CD4-positive, alpha-beta T cell treated with Interleukin-6 at 100 ng/mL for 8 hours (primary cell): ENCODE data around the gene USH2A.

Experiments
- DNase-seq: peaks from one replicate; pipeline ENCODE4 v3.0.0-alpha.2; 2020; ENCODE audit warnings: mixed read lengths, low spot score

The USH2A gene

DNA sequence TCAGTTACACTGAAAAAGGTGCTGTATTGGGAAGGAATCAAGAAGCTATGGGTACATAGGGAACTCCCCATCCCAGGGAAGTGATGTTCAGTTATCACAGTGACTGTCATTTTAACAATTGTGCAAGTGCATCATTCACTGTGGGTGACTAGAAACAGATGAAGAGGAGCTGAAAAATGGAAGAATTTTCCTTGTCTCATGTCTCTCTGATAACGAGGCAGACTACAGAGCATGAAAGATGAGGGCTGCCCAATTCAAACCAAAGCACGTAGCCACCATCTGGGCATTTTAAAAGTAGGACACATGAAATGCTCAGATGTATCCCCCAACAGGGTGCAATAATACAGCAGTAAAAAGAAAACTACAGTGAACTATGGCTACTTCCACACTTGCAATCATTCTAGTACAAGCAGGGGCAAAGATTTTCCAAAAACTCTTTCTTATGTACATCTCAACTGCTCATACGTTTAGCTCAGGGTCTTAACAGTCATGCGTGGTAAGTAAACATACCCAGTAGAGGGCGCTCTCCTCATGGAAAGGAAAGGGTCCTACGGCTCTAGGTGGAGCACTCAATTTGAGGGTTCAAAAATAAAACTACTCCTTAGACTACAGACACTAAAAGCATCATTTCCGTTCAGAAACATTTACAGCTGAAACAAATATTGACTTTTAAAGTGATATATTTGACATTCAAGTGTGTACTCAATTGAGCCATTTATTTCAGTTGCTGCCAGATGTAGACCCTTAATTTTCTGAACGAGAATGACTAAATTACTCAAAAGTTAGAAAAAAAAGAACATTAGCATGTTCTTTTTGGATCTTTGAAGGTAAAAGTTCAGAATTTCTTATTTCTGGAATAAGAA is 713.0 kb downstream of the USH2A start:
- DNase-seq: no peak

DNA sequence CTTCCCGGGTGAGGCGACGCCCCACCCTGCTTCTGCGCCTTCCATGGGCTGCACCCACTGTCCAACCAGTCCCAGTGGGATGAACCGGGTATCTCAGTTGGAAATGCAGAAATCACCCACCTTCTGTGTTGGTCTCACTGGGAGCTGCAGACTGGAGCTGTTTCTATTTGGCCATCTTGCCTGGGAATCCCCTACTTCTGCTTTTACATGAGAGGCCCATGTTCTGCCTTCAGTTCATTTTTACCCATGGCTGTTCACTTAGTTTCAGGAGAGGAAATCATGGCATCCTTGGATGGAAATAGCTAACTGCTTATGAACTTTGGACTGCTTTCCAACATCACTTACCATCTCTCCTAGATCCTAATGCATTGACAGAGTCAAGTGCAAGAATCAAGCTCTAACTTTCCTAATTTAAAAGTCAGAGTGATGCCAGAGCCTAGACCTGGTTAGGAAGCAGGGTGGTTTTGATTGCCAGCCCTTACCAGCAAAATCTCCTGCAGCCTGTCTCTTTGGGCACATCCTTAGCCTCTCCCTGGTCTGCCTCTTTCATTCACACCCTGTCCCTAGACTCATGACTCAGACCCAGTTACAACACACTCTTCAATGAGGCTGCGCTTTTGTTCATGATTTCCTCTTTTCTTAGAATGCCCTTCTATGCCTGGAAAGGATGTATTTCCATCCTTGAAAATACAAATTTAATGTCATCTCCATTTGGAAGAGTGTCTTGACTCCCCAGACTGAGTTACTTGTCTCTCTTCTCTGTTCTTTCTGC is 719.0 kb downstream of the USH2A start:
- DNase-seq: no peak

DNA sequence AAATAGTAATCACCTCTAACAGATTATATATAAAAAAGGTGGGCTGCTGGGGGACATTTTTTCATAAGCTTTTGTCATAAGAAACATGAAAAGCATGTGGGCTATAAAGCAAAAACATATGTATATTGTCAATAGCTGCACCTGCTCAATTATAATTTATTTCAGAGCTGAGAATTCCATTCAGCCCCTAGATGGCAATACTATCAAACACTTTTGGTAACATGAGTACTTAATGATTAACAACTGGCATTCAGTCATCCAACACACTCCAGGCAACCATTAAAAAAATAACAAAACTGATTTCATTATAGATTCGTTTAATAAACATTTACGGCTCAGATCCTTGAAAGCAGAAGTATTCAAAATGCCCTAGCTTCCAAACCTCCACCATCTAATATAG is 741.0 kb downstream of the USH2A start:
- no peak for DNase-seq

DNA sequence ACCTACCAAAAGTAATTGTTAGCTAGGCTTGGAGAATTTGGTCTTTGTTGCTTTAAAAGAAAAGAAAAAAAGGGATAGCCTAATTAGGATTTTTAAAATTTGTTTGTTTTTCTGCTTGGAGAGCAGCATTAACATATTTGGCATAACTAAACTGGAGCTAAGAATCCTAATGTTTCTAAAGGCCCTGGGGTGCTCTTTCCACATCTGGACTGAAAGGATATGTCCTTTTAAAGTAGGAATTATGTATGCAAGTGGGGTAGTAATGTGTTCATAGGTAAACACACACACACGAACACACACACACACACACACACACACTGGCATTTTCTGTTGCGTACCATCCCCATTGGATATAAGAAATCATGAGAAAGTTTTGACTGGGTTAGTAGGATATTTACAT is 742.2 kb downstream of the USH2A start:
- no peak for DNase-seq

DNA sequence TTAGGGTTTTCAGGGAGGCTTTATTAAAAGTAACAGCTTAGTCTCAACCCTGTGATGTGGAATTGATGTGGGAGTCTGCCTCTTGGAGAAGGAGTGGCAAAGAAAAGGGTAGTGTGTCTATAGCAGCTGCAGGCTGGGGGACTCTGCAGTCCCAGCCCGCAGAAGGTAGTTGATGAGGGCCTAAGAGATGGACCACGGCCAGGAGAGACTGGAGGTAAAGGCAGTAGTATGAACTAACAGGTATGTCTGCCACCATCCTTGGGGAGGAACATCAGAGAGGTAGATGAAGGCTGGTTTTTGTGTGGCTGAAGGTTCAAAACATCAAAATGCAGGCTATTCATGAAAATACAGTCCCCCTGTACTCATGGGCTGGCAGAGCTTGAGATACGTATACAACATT is 744.0 kb downstream of the USH2A start:
- no peak for DNase-seq

DNA sequence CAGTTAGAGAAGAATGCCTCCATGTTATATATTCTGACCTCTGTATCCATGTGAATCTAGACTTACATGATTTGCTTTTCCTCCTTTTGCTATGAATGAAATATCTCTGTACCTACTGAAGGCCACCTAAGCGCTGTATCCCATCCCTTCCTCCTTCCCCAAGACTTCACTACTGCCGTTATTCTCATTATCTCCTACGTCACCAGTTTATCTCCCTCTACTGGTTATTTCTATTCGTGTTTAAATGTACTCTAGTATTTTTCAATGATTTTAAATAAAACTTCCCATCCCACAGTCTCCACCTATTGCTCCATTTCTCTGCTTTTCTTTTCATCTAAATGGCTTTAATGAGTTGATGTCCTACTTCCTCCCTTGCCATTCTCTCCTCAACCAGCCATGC is 746.1 kb downstream of the USH2A start:
- DNase-seq: no peak

DNA sequence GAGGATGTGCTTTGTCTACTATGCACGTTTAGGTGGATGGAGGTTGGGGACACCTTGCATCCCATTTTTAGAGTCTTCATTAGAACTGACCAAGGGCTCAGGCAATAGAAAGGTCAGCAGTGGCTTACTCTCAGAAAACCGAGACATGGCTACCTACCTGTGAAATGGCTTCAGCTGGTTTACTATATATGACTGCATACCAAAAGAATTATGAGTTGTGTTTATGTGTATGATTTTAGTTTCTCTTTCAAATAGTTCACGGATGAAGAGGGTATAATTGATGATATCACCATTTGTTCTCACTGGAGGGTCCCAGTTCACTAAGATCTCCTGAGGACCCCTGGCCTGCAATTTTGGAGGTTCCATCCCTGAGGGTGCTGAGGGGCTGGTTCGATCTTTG is 749.3 kb downstream of the USH2A start:
- DNase-seq: no peak

DNA sequence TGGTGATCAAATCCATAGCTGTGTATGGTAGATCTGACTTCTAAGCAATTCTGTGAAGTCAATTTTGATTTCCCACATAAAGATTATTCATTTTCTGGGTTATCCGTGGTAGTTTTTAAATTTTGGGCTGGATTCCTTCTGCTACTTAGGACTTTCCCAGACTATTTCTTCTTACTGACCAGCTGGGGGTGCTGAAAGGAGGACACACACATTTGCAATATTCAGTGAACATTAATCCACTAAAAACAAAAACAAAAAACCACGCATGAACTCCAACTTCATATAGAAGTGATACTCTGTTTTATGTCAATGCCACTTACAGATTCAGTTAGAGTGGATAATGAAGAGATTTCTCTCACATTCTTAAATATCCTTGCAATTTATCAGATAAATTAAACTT is 750.8 kb downstream of the USH2A start:
- DNase-seq: no peak

DNA sequence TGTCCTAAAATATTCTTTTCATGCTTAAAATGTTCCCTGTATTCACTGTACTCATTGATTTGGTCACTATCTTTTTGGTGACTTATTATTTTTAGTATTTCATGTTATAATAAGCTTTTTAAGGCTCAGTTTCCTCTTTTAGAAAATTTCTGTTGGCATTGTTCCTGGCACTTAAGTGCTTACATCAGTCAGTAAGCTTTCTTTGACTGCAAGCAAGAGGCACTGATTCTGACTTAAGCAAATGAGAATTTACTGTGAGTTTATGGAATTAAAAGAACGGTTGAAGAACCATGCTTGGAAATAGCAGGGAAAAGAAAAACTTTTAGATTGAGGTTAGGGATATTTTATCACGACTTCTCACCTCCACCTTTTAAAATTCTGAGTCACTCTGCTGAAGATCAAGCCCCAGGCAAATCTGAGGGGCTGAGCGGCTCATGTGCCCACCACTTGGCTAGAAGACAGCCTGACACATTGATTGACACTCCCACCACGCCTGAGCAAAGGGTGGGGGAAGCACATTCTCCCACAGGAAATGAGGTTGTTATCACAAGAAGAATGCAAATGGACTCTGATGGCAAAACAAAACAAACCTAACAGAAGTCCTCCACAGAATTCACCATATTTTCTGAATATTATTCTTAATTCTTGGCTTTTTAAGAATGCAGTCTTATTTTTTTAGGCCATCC is 753.3 kb downstream of the USH2A start:
- no peak for DNase-seq

DNA sequence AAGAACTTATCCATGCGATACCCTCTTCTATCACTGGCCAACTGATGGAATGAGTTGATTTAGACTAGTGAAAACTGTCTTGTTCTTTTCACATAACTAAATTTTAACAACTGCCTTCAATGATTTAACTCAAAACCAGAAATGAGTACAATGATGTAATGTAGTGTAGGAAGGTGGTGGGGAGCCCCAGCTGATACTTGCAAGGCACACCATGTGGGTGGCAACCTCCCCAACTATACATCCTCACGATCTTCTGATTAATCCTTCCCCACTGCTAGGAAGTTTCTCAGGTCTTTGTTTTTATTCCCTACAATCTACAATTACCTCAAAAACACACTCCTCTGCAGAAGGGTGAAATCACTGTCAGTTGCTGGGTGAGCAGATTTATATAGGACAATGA is 755.5 kb downstream of the USH2A start:
- no peak for DNase-seq

DNA sequence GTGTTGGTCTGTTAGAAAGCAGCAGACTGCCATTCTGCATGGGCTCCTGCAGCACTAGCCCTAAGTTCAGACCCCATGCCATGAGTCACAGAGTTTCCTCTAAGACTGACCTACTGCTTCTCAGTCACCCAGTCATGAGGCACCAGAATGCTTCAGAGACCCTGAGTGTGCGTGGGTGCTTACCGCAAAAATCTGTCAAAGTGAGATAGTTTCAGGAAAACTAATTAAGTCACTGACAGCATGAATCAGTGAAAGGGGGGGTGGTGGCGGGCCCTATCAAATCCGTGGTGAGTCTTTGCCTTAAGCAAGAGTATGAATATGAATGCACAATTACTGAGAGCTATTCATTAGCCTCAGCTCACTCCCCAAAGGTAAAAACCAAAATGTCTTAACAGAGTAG is 758.0 kb downstream of the USH2A start:
- no peak for DNase-seq

DNA sequence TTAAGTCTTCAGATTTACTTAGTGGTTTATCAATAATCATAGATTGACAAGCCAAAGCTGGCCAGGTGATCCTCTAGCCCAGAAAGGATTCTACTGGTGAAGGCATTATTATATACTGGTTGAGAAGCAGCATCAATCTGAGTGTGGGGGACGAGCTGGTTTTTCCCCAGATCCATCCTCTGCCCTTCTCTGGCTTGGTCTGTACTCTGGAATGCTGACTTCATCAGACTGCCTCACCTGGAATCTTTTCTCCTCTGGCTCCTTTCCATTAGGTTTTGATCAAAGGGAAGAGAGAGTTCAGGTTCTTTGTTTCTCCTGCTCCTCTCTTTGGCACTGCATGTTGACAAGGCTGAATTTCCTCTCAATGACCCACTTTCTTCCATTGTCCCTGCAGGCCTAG is 762.2 kb downstream of the USH2A start:
- DNase-seq: no peak

DNA sequence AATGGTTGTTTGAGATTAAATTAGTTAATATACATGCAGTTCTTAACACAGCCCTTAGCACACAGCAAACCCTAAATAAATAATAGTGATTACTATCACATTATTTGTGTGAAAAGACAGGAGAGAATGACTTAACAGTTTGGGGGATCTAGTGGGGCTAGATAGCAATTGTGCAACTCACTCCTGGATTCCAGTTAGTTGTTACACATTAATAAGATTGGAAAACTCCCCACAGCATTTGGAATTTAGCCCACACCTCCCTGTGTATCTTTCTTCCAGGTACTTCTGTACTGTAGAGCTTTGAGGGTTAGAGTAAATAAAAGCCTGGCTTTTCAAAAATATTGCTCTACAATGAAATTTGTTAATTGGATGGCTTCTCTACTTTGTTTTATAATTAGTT is 763.0 kb downstream of the USH2A start:
- no peak for DNase-seq

DNA sequence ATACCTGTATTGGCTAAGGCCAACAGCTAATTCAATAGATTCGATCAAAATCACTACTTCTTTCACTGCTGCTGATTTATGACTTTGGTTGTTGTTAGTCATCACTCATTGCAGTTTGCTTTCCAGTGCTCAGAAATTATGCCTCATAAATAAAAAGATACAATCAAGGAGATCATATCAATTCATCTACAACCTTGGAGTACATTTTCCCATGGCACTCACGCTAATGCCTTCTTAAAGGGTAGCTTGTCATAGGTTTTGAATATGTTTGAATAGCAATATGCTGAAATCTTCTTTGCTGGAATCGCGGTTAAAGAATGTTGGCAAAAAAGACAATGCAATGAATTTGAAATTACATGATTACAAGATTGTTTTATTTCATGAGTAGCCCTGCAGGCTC is 766.2 kb downstream of the USH2A start:
- DNase-seq: no peak

DNA sequence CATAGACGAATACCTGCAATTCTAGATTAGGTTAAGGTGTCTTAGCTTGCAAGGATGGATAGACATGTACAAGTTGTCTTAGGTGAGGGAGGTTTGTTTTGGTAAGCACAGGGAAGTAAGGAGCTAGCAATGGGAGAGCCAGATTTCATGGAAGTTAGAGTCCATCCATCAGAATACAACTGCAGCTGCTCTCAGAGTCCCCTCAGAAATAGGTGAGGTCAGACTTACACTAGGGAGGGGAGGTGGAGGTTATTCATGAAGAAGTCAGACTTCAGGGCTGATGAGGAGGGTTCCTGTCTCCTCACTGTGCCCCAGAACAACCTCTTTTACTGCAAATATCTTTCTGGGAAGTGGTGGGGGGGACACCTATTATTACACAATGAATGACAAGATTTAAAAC is 770.9 kb downstream of the USH2A start:
- no peak for DNase-seq

DNA sequence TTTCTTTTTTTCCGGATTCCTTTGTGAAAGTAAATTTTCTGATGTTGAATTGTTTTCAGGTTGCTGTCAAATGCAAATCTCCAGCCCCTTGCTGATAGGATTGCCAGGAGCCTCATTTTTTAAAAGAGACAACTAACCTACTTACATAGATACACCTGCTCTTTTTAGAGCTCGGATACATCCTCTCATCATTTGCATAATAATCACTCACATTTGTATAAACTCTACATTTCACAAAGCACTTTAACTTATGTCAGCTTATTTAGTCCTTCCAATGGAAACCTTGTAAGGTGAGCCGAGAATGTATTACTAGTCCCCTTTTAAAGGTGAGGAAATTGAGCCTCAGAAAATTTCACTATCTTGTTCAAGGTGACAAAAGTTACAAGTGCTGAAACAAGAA is 771.4 kb downstream of the USH2A start:
- DNase-seq: no peak

DNA sequence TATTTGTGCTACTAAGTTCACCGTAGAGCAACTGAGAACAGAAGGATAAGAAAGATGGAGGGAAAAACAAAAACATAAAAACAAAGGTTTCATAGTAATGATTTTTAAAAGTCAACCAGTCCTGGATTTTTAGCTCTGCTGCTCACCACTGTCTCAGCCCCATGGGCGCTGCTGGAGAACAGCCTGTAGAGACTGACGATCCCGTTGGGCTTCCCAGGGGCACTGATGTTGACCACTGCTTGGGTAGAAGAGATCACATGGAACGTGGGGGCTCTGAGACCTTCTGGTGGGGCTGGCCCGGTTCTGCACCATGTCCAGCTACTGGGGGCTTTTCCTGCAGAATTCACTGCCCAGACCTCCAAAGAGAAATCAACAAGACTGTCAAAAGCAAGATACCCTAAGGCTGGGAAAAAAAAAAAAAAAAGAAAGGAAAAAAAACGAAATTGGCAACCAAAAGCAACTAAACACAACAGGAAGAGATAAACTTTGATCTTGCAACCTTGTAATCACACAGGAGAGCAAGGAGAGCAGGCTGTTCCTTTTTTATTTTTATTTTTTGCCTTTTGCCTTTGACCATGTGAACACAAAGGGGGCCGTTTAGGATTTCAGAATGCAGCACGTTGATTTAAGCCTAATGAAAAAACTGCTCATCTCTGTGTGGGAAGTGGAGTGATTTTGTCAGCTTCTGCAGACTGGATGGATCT is 772.6 kb downstream of the USH2A start:
- DNase-seq: no peak

DNA sequence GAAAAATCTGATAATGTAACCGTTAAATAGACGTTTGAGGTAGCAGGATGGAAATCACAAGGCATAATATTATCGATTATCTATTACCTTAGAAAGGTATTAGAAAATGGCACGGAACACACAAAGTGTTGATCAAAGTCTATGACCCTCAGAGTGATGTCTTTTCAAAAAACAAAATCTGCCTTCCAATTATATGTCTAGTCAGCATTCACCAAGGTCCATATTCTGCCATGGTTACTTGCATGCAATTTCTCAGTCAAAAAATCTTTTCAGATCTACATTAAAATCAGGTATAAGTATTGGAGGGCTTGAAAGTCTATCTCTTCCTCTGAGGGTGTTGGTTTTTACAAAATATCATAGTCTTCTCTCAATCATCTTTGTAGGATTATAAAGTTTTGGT is 774.3 kb downstream of the USH2A start:
- no peak for DNase-seq

DNA sequence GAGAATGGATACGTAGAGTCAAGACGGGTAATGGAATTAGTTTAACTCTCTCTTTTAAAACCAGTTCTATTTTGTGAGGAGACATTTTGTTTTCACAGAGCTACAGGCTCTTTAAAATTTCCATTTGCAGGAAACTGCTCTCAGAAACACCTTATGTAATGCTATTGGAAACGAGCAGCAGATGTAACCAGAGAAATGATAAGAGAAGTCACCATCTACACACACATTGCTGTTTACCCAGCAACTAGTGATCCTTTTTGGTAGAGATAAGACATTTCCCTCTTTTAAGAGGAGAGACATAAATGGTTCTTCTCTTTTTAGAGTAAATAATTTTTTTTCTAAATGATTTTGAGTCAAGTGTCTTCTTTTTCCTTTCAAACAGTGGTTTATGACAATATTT is 775.5 kb downstream of the USH2A start:
- DNase-seq: no peak

DNA sequence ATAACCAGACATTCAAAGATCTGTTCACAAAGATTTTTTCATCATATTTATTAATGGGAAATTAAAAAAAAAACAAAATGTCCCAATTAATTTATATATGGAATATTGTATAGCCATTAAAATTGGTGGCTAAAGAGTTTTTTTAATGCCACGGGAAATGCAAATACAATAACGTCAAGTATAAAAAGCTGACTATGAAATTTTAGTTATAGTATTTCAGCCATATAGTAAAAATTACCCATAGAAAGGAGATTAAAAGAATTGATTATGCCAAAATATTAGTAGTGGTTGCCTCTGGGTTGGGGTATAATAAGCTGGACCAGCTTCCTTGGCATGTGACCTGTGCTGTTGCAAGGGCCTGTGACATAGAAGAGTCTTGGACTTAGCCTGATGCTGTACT is 777.4 kb downstream of the USH2A start:
- DNase-seq: no peak

DNA sequence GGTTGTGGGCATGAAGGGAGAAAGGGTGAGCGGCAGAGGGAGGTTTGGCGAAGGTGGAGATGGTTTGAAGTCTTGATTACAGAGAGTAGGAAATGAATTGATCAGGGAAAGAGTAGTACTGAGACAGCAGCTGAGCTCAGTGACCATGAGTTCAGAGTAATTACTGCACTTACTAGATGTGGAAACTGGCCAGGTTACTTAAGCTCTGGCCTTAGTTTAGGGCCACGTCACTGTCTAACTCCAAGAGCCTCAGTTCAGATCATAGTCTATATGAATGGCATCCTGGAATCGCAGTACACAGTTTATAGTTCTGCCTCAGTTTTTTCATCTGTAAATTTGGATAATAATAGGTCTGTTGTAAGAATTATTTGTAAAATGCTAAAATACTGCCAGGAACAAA is 778.1 kb downstream of the USH2A start:
- no peak for DNase-seq

DNA sequence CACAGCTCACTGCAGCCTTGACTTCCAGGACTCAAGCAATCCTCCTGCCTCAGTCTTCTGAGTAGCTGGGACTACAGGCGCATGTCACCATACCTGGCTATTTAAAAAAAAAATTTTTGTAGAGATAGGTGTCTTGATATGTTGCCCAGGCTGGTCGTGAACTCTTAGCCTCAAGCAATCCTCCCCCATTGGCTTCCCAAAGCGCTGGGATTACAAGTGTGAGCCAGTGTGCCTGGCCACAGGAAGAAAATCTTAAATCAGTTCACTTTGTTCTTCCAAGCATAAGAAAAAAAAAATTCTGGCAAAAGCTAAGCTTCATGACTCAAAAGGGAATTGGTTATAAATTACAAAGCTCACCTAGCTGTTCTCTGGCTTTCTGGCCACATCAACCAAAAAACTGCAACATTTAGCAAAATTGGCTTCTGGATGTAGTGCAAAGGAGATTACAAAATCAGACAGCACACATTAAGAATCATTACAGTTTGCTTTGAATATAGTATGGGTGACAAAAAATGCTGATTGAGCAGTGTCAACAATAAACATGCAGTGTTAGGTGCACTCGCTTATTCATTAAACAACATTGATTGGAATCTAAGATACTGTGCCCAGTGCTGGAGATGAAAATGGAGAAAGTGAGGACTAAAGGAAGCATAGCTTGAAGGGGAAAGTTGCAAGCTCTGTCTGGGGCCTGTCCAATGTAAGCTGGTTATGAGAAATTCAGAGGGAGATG is 779.5 kb downstream of the USH2A start:
- DNase-seq: no peak
